Fibroblast of mammary gland (primary cell): Measurements from ENCODE around the gene FAM209A.
"Not testable (repeated sequence)": the region's sequence is repeated elsewhere in the genome, so short reads cannot be mapped to it uniquely, and the experiment has no call there.

Experiments used
- DNase-seq: peaks from one replicate; pipeline ENCODE4 v3.0.0-alpha.2; 2010; ENCODE audit warnings: low read depth
- H3K4me3 ChIP-seq: 2 replicates; pipeline ENCODE4 v1.5.1; 2011; ENCODE audit warnings: low read depth, mild to moderate bottlenecking, low read length, moderate library complexity; ENCODE audit not compliant: control insufficient read depth
- TF ChIP-seq, protein P1 (sequence below): conservative IDR thresholded peaks from 2 replicates; pipeline ENCODE4 v1.5.1; 2011; ENCODE audit warnings: low read depth, low read length, inconsistent platforms; ENCODE audit not compliant: control insufficient read depth, insufficient read depth

The FAM209A gene

GRCh38 chr20:56558968-56559367, 34.4 kb downstream of the FAM209A start:
- TF ChIP-seq, protein P1, sequence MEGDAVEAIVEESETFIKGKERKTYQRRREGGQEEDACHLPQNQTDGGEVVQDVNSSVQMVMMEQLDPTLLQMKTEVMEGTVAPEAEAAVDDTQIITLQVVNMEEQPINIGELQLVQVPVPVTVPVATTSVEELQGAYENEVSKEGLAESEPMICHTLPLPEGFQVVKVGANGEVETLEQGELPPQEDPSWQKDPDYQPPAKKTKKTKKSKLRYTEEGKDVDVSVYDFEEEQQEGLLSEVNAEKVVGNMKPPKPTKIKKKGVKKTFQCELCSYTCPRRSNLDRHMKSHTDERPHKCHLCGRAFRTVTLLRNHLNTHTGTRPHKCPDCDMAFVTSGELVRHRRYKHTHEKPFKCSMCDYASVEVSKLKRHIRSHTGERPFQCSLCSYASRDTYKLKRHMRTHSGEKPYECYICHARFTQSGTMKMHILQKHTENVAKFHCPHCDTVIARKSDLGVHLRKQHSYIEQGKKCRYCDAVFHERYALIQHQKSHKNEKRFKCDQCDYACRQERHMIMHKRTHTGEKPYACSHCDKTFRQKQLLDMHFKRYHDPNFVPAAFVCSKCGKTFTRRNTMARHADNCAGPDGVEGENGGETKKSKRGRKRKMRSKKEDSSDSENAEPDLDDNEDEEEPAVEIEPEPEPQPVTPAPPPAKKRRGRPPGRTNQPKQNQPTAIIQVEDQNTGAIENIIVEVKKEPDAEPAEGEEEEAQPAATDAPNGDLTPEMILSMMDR = no peak
- no peak for DNase-seq
- H3K4me3 ChIP-seq = no peak overlapping the region

- H3K4me3 ChIP-seq = not testable (repeated sequence)
- peak; percentile 23 for DNase-seq
These were observed 40.0 kb downstream of the FAM209A start for GRCh38 chr20:56564526-56564925.

- no peak for DNase-seq
- TF ChIP-seq, protein P1 = no peak
- H3K4me3 ChIP-seq = no peak overlapping the region
These were observed 41.0 kb downstream of the FAM209A start for GRCh38 chr20:56565511-56565910.

GRCh38 chr20:56566621-56567020, 42.1 kb downstream of the FAM209A start:
- no peak overlapping the region for H3K4me3 ChIP-seq
- no peak for DNase-seq
- TF ChIP-seq, protein P1 = no peak

DNA sequence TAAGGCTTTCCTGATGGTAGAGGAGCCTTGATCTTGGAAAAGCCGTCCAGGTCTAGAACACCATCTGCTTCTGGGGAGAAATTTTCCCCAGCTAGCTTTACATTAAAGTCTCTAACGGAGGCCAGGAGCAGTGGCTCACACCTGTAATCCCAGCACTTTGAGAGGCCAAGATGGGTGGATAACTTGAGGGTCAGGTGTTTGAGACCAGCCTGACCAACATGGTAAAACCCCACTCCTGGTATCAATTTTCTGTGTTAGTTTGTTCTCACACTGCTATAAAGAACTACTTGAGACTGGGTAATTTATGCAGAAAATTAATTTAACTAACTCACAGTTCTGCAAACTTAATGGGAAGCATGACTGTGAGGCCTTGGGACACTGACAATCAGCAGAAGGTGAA, 46.3 kb downstream of the FAM209A start:
- TF ChIP-seq, protein P1 = no peak
- no peak for DNase-seq

GRCh38 chr20:56572172-56572571, 47.6 kb downstream of the FAM209A start:
- DNase-seq = no peak
- TF ChIP-seq, protein P1 = no peak
- H3K4me3 ChIP-seq = no peak overlapping the region

More for the DNA sequence above, 46.3 kb downstream of the FAM209A start:
- H3K4me3 ChIP-seq = no peak overlapping the region

DNA sequence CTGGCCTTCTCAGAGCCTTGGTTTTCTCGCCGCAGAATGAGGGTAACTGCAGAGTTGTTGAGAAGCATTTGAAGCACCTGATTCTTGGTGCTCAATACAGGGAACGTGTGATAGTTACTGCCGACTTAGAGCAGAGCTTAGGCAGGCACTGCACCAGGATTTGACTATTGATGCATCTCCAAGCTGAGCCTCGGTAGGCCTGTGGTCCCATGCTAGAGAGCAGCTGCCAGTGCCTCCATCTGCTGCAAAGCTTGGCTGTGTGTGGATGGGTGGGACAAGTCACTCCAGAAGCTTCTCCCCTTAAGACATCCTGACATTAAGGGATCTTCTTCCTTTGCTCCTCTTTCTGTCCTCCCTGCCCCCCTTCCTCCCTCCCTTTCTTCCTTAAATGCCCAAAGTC, 49.4 kb downstream of the FAM209A start:
- no peak for DNase-seq
- H3K4me3 ChIP-seq = no peak overlapping the region
- TF ChIP-seq, protein P1 = no peak
